ENCODE measurements around the gene ICOSLG. TPM values are rescaled to one million over a fixed set of nuclear protein-coding genes. Genes with fewer than 3 reads are reported as not detected.

The ICOSLG gene, protein sequence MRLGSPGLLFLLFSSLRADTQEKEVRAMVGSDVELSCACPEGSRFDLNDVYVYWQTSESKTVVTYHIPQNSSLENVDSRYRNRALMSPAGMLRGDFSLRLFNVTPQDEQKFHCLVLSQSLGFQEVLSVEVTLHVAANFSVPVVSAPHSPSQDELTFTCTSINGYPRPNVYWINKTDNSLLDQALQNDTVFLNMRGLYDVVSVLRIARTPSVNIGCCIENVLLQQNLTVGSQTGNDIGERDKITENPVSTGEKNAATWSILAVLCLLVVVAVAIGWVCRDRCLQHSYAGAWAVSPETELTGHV
- total RNA-seq, result under 0.01 and 0.46 TPM in 2 replicates

DNA sequence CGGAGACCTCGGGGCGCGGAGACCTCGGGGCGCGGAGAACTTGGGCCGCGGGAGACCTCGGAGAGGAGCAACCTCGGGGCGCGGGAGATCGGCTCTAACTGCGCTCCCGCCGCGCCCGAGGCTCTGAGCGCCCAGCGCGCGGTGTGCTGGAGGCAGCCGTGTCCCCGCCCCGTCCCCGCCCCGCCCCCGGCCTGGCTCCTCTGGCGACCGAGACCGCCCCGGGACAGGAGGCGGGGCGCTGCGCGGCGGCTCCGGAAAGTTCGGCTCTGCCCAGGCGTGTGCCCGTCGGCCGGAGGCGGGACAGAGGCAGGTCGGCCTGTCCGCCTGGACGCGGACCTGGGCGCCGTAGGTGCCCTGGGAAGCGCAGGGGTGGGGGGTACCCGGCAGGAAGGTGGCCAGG, at the start of gene ICOSLG:
Gene ICOSLG (minus strand): TSS at position 102 of the 400 bp plus-strand sequence. CDS start 126 bp downstream, outside the sequence.

GRCh38 chr21:44285138-44285992, 44.6 kb upstream of the ICOSLG start, which contains the start of gene AIRE:
Gene AIRE, plus strand, starts transcription at chr21:44285876. Its CDS starts 131 bp downstream, at chr21:44286007.

GRCh38 chr21:44261675-44262295, 21.0 kb upstream of the ICOSLG start, which contains the start of gene DNMT3L:
Gene DNMT3L, minus strand, starts transcription at chr21:44261897. Its CDS starts 638 bp downstream, at chr21:44261259.

Other genes starting within 250 kb of the ICOSLG start
- 22.0 and 33.6 TPM in 2 replicates for gene TRAPPC10, start 228.6 kb downstream of the ICOSLG start, total RNA-seq
- gene PWP2, start 133.5 kb downstream of the ICOSLG start, total RNA-seq, result 4.8 and 6.7 TPM in 2 replicates
- gene GATD3, start 107.3 kb downstream of the ICOSLG start, total RNA-seq, result 8.5 and 17.8 TPM in 2 replicates
- not detected in 2 replicates for gene DNMT3L, start 21.0 kb upstream of the ICOSLG start, total RNA-seq
- under 0.01 and 0.05 TPM in 2 replicates for gene AIRE, start 44.9 kb upstream of the ICOSLG start, total RNA-seq
- 263 and 312 TPM in 2 replicates for gene PFKL, start 59.1 kb upstream of the ICOSLG start, total RNA-seq
- gene CFAP410, start 98.4 kb upstream of the ICOSLG start, total RNA-seq, result 6.2 and 6.9 TPM in 2 replicates
- under 0.01 TPM in 1 of 2 replicates, not detected in the other for gene TRPM2, start 112.7 kb upstream of the ICOSLG start, total RNA-seq
- gene LRRC3, start 214.6 kb upstream of the ICOSLG start, total RNA-seq, result 0.78 and 0.89 TPM in 2 replicates

All from smooth muscle cell of the umbilical artery (primary cell).